H1 (cell line): Measurements from ENCODE around the gene SPATA16. TPM values are rescaled to one million over a fixed set of nuclear protein-coding genes. Genes with fewer than 3 reads are reported as not detected.

ENCODE experiments used
- GABPA ChIP-seq: IDR thresholded peaks from 2 replicates; pipeline ENCODE4 v1.6.1; 2011; ENCODE audit warnings: mild to moderate bottlenecking, low read length, moderate library complexity, borderline replicate concordance; ENCODE audit not compliant: insufficient read depth
- polyA plus RNA-seq, 7 experiments: library from polyadenylated mRNA; depleted of rRNA in 3 of 7; stranded (reverse) in 5 of 7; unstranded in 2 of 7; fragments of >200 nt in 5 of 7; fragments of 200-250 nt in 2 of 7; gene quantifications; 1 replicate in 5 of 7; 2 replicates in 1 of 7; 4 replicates in 1 of 7; pipeline versions ENCODE4 v1.2.1 to v1.2.3, GENCODE V29; 2011 to 2013; ENCODE audit warnings: missing spikeins in 2 of 7, mixed read lengths in 2 of 7
- total RNA-seq: library from RNA; stranded (reverse); fragmentation: NEBNext Ultra II Directional; extraction: Animal tissue kit (Norgen Biotek cat#: 25700); gene quantifications from 2 replicates; pipeline ENCODE4 v1.2.1, GENCODE V29; 2021

Gene SPATA16
- total and polyA plus RNA-seq, 2 of the 8 experiments (the other 6 are each of a cell fraction or from before 2014, with no cell fraction given) = 0.05 to 2.7 TPM

- TF ChIP-seq GABPA = no peak
Measured at GRCh38 chr3:172972067-172972466, 169.0 kb downstream of the SPATA16 start (continued).
